GM12892 (cell line): Measurements from ENCODE around the gene PLOD1.
"Not testable (repeated sequence)": the region's sequence is repeated elsewhere in the genome, so short reads cannot be mapped to it uniquely, and the experiment has no call there.

Experiments used
- POLR2A ChIP-seq: IDR thresholded peaks from 2 replicates; pipeline ENCODE4 v1.6.1; 2011; ENCODE audit warnings: low read depth, low read length, control low read depth
- POLR2AphosphoS5 ChIP-seq: IDR thresholded peaks from 2 replicates; pipeline ENCODE4 v1.6.1; 2011; ENCODE audit warnings: low read depth, low read length, control low read depth
- TAF1 ChIP-seq: IDR thresholded peaks from 2 replicates; pipeline ENCODE4 v1.6.1; 2011; ENCODE audit warnings: low read depth, mild to moderate bottlenecking, control low read depth, low read length, borderline replicate concordance

DNA sequence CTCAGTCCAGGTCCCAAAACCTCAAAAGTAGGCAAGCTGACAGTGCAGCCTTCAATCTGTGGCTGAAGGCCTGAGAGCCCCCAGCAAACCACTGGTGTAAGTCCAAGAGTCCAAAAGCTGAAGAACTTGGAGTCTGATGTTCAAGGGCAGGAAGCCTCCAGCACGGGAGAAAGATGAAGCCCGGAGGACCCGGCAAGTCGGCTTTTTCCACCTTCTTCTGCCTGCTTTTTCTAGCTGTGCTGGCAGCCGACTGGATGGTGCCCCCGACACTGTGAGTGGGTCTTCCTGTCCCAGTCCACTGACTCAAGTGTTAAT is 23.6 kb upstream of the PLOD1 start:
- not testable (repeated sequence) for TF ChIP-seq POLR2A, POLR2AphosphoS5, TAF1
